GM19438 (cell line): ENCODE data around the gene MAPK8IP1.

ENCODE experiments used
- ATAC-seq: cut with Tn5 transposase; IDR thresholded peaks from one replicate; pipeline ENCODE4 v1.9.1; 2021; ENCODE audit warnings: low read depth; ENCODE audit not compliant: unreplicated experiment

MAPK8IP1 gene

DNA sequence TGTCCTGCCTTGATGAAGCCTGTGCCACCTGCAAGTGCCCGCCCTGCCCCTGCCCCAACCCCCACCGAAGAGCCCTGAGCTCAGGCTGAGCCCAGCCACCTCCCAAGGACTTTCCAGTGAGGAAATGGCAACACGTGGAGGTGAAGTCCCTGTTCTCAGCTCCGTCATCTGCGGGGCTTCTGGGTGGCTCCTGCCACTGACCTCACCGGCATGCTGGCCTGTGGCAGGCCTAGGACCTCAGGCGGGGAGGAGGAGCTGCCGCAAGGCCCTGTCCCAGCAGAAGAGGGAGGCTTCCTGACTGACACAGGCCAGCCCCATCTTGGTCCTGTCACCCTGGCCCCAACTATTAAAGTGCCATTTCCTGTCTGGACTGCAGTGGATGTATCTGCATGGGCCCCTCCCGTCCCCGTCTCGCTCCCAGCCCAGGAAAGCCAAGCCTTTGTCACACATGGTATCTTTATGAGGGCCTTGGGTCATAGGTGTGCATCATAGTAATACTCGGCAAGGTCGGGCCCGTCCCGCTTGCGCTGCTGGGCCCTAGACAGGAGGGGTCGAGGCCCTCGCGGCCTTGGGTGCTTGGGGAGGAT, 20.7 kb downstream of the MAPK8IP1 start:
- ATAC-seq, result no peak

DNA sequence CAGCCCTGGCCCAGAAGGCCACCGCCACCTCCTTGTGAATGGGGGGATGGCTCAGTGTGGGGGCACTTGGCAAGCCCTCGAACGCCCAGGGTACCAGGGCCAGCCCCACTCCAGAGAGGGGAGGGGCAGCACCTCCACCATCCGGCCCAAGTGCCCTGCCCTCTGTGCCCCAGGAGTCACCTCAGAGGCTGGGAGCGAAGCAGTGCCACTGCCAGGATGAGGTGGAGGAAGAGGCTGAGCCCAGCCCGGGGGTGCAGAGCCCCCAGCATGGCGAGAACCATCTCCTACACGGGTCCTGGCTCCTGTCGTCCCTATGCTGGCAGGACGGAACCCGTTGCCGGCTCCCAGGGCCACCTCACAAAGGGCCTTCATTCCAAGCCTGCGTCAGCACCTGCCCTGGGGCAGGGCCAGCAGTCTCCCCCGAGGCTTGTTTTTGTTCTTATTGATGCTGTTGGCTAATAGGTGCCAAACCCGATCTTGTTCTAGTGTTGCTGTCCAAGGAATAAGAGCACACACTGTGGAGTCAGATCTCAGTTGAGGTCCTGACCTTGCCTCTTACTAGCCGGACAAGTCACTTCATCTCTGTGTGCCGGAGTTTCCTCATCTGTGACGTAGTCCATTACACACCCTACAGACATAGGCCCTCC, 21.6 kb downstream of the MAPK8IP1 start, which contains the start of gene FREY1:
TSS of gene FREY1 (minus strand) at position 307 of the 647 bp plus-strand sequence. CDS start at position 281, 26 bp downstream.
- ATAC-seq, result no peak

DNA sequence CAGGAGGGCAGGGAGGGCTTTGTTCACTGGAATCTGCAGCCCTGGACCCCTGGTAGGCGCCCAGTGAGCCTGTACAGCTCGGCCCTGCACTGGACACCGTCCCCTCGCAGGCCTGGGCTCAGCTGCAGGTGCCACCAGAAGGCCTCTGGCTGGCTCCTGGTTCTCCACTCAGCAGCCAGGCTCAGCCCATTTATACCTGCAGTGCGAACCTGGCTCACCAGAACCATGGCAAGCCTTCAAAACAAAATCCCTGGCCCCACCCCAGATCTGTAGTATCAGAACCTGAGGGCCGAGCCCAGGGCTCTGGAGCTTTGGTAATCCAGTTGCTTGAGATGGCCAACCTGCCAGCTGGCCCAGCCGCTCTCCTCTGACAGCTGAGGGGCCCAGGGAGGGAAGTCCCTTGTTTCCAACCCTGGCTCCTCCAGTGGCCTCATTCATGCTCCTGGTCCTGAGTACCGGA, 22.5 kb downstream of the MAPK8IP1 start:
- no peak for ATAC-seq

DNA sequence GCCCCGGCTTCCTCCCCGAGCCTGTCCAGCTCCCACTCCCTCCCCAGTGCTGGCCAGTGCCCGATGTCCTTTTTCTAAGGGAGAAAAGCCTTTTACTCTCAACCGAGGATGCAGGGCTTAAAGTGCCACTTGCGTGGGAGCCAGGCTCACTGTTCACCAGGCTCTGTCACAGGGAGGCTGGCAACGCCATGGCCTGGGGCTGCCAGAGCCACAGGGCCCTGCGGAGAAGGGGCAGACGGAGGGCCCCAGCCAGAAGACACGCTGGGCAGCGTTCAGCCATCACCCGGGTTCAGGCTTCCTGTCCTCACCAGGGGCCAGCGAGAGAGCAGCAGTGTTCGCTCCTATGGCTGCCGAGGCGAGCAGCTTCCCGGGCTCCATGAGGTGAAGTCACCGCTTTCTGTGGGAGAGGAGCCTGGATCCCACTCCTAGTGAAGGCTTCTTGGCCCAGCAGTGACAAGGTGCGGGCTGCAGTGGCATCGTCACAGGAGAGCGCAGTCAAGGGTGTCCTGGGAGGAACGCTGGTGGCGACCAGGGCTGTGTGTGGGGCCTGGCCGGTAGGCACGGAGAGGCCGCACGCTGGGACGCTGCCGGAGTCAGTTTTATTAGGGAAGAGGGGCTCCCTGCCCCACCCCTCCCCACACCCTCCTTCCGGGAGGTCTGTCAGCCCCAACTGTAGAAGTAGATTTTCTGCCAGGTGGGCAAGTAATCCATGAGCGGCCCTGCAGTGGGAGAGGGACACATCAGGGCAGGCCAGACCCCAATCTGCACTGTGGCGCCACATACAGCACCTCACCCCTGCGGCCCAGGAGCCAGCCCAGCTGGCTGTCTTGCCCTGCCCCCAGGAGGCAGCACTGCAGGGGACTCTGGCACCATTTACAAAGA, 24.4 kb downstream of the MAPK8IP1 start:
- no peak for ATAC-seq

DNA sequence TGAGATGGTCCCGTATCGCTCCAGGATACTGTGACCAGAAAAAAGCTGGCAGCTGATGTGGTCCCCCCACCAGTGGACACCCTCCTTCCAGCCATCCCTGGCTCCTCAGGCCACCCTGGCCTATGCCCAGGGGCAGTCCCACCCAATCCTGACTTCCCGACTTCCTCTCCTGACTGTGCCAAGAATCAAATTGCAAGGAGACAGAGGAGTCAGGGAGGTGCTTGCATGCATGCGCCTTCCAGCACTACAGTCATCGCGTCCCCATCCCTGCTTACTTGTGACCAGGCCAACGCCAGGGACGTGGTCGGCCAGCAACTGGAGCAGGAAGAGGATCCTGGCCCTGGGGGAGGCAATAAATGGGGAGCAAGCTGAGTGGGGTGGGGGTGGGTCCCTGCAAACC, 25.2 kb downstream of the MAPK8IP1 start:
- no peak for ATAC-seq

DNA sequence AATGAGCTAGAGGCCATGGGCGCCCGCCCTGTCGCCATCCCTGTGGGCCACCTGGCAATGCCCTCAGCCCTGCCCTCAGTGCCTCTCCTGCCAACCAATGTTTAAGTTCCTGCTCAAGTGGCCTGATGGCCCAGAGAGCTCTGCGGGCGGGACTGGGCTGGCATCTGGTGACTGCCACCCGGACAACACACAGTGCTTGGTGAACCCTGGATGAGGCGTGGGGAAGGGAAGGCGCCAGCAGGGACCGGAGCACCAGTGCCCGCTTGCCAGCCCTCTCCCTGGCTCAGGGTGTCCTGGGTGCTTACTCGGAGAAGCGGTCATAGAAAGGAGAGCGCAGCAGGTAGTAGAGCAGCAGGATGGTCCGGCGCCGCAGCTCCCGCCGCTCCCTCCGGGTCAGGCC, 28.1 kb downstream of the MAPK8IP1 start:
- no peak for ATAC-seq

DNA sequence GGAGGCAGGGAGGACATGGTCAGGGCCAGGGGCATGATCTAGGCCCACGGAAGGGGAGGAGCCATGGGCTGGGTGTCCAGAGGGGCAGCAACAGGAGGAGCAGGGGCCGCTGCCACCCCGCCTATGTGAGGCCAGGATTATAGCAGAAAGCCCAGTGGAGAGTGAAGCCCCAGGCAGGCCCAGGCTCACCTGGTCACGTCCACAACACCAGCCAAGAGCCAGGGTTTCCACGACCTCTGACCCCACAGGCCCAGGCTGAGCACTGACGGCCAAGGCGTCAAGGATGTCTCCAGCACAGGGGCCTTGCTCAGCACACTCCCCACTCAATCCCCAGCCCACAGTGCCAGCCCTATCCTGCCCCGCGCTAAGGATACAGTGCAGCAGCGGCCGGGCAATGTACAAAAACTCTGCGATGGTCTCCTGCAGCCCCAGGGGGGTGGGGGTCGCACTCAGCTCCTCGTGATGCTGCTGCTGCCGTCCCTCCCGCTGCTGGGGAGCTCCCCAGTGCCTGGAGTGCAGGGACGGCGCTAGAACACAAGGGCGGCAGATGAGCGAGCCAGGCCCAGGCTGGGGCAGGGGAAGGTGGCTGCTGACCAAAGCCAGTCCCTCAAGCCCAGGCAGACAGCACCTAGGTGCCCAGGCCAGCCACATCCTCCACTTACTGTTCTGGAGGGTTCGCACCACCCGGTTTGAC, 28.6 kb downstream of the MAPK8IP1 start:
- no peak for ATAC-seq

DNA sequence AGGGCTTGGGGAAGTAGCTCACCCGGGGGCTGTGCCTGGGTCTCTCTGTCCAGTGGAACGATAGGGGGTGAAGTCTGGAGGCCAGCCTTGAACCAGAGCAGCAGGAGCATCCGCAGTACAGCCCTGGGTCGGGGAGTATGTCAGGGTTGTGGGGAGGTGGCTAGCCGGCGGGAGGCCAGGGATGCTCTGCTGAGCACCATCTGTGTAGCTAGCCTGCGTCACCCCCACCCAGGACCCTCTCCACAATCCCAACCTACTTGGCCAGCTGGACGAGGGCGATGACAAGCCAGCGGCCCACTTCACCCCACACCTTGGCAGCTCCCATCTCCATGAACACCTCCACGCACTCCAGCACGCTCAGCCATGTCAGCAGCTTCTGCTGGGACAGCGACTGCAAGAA, 30.0 kb downstream of the MAPK8IP1 start:
- ATAC-seq, result no peak

DNA sequence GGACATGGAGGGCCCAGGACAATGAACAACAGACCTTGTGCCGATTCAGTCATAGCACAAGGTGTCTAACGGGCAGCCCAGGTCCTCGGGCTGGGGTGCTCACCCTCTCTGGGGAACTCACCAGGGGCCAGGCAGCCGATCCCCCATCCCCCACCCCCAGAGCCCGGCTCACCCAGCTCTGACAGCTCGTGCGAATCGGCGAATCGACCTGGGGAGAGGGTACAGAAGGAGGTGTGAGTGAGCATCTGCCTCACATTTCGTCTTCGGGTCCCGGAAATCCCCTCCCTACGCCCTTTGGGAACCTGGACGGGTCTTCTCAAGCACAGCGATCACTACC, 31.8 kb downstream of the MAPK8IP1 start:
- no peak for ATAC-seq

DNA sequence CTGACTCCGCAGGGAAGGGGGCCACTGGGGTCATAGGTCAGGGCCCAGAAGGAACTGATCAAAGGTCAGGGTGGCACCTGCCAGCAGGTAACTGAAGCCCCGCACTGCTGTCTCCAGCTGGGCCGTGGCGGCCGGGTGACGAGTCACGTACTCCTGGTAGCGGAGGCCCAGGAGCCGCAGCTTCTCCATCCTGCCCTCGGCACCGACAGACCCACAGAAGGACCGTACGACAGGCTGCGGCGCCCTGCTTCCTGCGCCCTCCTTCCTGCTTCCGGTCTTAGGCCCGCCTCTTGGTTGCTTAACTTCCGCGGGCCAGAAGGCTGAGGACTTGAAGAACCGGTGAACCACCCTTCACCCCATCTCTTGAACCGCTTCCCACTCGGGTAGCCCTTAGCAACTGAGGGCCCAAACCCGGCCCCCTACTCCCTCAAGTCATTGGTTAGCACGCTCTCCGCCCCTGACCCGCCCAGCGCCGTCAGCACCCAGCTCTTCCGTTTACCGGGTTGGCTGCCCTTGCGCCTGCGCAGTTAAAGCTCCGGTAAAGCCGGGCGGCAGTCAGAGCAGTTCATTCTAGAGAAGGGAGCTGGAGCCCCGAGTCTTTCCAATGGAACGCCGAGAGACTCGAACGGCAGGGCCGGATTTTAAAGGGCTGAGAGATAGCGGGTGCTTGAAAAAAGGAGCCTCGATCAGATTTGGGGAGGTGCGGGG, 32.3 kb downstream of the MAPK8IP1 start, which contains the start of gene PEX16:
TSS of gene PEX16 (minus strand) at position 255 of the 708 bp plus-strand sequence. CDS start at position 189, 66 bp downstream.
- ATAC-seq, result peak; percentile 79

DNA sequence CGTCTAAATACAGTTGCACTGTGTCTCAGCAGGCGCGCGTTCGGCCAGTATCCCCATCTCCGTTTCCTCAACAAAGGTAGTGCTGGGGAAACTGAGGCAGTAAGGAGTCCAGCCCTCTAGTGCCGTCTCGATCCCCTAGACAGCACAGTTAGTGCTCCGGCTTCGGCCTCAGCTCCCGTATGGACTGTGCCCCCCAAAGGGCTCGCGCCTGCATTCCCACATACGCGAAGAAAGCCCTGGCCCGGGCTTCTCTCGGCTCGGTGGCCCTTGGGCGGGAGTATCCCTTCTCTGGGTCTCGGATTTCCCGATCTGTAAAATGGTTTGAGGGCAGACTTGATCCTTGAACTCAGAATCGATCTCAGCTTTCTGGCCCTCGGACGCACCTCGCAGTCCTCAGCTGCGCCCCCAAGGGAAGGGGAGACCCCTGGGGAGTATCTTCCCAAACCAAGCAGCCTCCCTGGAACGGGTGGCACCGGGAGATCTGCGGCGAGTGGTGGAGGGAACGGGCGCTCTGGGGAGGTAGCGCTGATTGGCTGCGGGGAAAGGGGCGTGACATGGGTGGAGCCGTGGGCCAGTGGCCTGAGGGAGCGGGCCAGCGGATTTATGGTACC, 33.0 kb downstream of the MAPK8IP1 start:
- peak; percentile 48 for ATAC-seq

DNA sequence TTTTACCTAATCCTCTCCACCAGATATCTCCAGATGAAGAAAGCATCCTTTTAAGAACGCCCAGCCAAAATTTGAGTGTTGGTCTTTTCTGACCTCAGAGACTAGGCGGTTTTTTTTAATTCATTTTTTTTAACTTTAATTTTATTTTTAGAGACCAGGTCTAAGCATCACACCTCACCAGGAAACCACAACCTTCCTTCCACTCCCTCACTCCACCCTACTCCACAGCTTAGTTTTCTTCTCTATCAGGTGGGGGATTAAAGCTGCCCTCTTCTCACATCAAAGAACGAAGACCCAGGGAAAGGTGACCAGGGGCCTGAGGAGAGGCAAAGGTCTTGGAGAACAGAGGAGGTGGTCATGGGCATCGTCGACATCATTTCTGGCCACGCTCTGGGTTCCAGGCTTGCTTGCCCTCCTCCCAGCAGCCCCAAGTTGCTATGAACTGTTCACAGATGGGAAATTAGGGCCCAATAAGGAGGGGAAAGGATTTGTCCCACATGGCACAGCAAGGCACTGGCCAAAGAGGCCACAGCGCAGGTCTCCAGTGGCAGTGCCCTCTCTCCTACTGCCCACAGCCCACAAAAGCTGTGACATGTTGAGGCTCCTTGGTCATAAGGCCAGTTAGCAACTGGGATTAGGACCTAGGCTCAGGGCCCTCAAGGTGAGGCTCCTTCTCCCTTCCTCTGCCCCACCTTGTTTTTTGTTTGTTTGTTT, 33.7 kb downstream of the MAPK8IP1 start:
- ATAC-seq, result no peak

DNA sequence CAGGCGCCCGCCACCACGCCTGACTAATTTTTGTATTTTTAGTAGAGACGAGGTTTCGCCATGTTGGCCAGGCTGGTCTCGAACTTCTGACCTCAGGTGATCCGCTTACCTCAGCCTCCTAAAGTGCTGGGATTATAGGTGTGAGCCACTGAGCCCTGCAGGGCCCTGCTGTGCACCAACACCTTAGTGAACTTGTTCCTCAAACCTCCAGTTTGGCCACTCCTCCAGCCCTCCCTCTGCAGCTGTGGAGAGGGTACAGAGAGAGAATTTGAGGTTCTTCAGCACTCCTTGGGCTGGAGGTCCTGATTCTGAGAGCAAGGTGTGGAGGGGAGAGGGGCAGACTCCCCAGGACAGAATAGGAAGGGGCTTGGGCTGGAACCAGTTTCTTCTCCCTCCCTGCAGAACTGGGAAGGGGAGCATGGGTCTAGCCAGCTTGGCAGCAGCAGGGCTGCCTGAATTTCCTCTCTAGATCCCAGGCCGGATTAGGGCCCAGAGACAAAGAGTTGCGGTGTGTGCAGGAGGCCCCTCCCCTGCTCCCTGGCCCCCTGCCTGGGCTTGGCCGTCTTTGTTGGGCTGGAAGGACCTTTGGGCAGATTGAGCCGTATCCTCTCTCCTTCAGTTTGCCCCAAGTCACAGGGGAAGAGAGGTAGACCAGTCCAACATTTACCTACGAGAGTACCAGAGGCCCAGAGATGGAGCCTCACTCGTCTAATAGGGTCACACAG, 34.5 kb downstream of the MAPK8IP1 start:
- ATAC-seq, result no peak

DNA sequence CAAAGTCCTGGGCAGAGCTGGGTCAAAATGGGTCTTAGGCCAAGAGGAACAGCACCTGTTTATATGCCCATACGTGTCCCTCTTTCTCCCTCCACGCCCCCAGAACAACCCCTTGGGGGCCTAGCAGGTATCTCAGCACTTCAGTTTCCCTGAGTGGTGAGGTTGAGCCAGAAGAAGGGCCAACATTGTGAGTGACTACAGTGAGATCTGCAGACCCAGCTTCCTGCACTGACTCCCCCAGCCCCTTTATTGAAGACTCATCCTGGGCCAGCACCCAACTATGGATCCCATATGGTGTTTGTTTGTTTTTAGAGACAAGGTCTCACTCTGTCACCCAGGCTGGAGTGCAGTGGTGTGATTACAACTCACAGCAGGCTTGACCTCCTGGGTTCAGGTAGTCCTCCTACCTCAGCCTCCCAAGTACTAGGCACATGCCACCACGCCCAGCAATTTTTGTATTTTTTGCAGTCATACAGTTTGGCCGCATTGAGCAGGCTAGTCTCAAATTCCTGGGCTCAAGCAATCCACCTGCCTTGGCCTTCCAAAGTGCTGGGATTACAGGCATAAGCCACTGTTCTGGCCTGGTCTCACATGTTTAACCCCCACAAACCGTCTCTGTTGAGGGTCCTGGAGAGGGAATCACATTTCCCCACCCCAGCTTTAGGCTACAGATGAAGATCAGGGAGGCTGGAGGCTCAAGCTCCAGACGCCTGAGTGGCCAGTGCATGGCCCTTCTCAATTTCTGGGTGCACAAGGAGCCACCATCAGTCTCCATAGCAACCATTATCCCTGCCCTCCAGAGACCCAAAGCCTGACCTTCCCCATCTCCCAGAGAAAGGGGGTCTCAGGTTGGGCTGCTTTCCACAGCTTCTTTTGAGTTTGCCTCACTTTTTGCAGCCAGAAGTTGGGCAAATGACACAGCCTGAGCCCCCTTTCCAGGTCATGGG, 35.4 kb downstream of the MAPK8IP1 start:
- no peak for ATAC-seq

DNA sequence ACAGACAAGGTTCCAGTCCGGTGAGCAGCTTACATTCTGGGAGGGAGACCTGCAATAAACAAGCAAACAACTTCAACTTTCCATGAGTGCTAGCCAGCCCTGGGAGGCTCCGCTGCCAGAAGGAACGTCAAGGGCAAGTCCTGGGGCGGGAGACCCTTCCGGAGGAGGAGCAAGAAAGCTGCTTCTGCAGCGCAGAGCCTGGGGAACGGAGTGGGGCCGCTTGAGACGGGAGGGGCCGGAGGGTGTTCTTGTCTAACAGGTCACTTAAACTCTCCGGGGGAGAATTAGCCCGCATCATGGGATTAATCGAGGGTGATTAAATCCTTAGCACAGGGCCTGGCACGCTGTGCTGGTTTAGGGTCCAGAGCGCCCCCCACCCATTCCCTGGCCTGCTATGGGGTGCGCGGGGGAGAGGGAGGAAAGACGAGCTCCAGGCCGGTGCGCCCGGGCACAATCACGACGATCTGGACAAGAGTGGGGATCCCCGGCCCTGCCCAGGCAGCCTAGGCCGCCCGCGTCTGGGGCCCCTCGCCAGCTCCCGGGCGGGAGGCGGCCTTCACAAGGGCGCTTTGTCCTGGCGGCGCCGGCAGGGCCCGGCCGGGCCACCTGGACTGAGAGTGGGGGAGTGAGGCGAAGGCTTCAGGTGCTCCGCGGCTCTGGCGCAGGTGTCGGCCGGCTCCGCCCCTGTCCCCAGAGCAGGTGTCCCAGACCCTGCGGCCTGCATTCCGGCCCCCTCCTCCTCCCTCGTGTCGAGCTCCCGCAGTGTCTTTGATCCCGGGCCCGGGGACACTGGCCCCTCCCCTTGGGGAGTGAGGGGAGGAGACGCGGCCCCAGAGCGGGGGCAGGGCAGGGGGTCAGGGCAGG, 36.3 kb downstream of the MAPK8IP1 start:
- no peak for ATAC-seq

DNA sequence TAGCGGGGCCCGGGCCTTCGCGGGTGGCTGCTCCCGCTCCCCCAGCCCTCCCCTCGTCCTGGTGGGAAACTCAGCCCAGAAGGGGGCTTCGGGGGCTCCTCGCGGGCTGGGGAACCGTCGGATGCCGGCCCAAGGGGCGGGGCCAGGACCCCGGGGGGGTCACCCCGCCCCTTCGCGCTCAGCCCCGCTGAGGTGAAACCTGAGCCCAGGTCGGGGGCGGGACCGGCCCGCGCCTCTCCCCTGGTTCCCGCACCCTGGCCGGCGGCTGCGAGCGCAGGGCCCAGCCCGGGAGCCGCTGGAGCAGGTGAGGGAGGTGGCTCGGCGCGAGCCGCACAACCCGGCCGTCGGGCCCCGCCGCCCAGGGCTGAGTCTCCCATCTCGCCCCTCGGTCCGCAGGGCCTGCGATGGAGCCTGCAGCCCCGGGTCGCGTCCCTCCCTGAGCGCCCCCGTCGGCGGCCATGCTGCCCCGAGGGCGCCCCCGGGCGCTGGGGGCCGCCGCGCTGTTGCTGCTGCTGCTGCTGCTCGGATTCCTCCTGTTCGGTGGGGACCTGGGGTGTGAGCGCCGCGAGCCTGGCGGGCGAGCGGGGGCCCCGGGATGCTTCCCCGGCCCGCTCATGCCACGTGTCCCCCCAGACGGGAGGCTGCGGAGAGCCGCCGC, 37.1 kb downstream of the MAPK8IP1 start, which contains the start of gene LARGE2:
TSS of gene LARGE2 (plus strand) at position 232 of the 658 bp plus-strand sequence. CDS start at position 459, 227 bp downstream.
- no peak for ATAC-seq
